ENCODE measurements around the gene SMYD1. TPM values are rescaled to one million over a fixed set of nuclear protein-coding genes. Genes with fewer than 3 reads are reported as not detected.

The SMYD1 gene
- total and polyA plus RNA-seq, 9 donors, result 169 to 337 (median 250) TPM

DNA sequence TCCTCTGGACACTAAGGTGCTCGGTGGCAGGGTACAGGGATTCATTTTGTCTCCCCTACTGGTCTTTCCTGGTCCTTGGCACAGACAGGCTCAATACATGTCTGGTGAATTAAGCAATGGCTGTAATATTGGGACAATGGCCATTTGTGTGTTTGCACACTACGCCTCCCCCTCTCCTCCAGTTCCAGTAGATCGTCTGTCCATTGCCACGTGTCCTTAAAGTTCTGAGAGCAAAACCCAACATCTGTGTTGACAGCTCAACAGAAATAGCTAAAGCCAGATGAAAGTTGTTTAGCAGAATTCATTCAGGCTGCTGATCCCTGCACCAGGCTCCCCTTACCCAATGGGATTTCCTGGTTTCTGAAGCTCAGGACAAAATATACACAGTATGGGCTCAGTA lies 69.2 kb downstream of the SMYD1 start:
- no peak for DNase-seq
- no peak overlapping the region for H3K27ac ChIP-seq (ENCODE audit: low read length)
- 20% methylated on average over 1 of the region's 4 CpGs for WGBS (ENCODE audit: insufficient coverage)
- H3K9me3 ChIP-seq (replicated peaks; ENCODE audit: control insufficient read depth, low read depth, low read length), result no peaks in the 10 kb centered on the region
- H3K4me3 ChIP-seq (ENCODE audit: low read length), result no peak overlapping the region
- no peaks in the 10 kb centered on the region for H3K4me1 ChIP-seq (ENCODE audit: control insufficient read depth, insufficient read depth, low read length)
- no peaks in the 10 kb centered on the region for H3K36me3 ChIP-seq (ENCODE audit: control insufficient read depth, insufficient read depth, low read length)
- H3K27me3 ChIP-seq (ENCODE audit: control insufficient read depth, insufficient read depth, low read length), result no peaks in the 10 kb centered on the region

- no peaks in the 10 kb centered on the region for H3K27me3 ChIP-seq (ENCODE audit: control insufficient read depth, insufficient read depth, low read length)
- 88% methylated on average over 4 of the region's 4 CpGs for WGBS (ENCODE audit: insufficient coverage)
- DNase-seq, result no peak
Observed at GRCh38 chr2:88137833-88138232, 70.2 kb downstream of the SMYD1 start.

GRCh38 chr2:88139203-88139702 lies 71.6 kb downstream of the SMYD1 start:
- WGBS (ENCODE audit: insufficient coverage), result no CpG with 5 or more reads among the region's 2 CpGs
- no peak for DNase-seq
- Histone ChIP-seq H3K36me3 (ENCODE audit: control insufficient read depth, insufficient read depth, low read length) (no peaks in the 10 kb centered on the region), H3K27ac (ENCODE audit: low read length) (no peak overlapping the region), H3K27me3 (ENCODE audit: control insufficient read depth, insufficient read depth, low read length) (no peaks in the 10 kb centered on the region), H3K4me1 (ENCODE audit: control insufficient read depth, insufficient read depth, low read length) (no peaks in the 10 kb centered on the region), H3K9me3 (replicated peaks; ENCODE audit: control insufficient read depth, low read depth, low read length) (peaks cover 2% of the 10 kb centered on the region), H3K4me3 (ENCODE audit: low read length) (no peak overlapping the region)

More at GRCh38 chr2:88137833-88138232, 70.2 kb downstream of the SMYD1 start:
- no peak overlapping the region for H3K27ac ChIP-seq (ENCODE audit: low read length)
- H3K36me3 ChIP-seq (ENCODE audit: control insufficient read depth, insufficient read depth, low read length), result no peaks in the 10 kb centered on the region
- H3K9me3 ChIP-seq (replicated peaks; ENCODE audit: control insufficient read depth, low read depth, low read length), result peaks cover 2% of the 10 kb centered on the region
- H3K4me3 ChIP-seq (ENCODE audit: low read length), result no peak overlapping the region
- no peaks in the 10 kb centered on the region for H3K4me1 ChIP-seq (ENCODE audit: control insufficient read depth, insufficient read depth, low read length)

DNA sequence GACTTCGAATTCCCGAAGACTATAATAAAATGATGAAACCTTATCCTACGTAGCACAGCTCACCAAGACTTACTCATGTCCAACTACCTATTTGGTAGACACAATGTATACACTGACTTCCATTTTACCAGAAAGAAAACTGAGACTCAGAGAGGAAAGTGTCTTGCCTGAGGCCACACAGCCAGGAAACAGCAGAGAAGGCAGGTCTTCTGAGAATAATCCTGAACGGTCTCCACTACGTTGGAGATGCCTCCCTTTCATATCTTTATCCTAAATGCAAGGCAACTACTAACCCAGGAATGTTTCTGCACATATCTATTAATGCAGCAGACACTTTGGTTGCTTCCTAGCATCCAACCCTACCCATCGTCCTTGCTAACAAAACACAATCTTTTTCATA lies 72.2 kb downstream of the SMYD1 start:
- 67% methylated on average over 3 of the region's 6 CpGs for WGBS (ENCODE audit: insufficient coverage)
- no peak for DNase-seq
- H3K36me3 ChIP-seq (ENCODE audit: control insufficient read depth, insufficient read depth, low read length), result no peaks in the 10 kb centered on the region

DNA sequence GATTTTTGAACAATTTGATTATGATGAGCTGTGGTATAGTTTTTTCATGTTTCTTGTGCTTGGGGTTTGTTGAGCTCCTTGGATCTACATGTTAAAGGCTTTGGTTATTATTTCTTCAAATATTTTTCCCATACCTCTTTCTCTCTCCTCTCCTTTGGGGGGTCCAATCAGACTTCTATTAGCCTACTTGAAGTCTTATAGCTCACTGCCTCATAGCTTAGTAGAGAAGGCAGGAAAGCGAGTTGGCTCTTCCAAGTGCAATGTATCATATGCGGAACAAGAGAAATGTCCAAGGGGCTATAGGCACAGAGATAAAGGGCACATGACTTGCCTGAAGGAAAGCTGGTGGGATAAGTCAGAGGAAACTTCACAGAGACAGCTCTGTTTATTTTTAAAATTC lies 74.3 kb downstream of the SMYD1 start:
- no peaks in the 10 kb centered on the region for H3K36me3 ChIP-seq (ENCODE audit: control insufficient read depth, insufficient read depth, low read length)
- H3K27ac ChIP-seq (ENCODE audit: low read length), result no peak overlapping the region
- H3K27me3 ChIP-seq (ENCODE audit: control insufficient read depth, insufficient read depth, low read length), result no peaks in the 10 kb centered on the region
- DNase-seq, result no peak
- H3K4me1 ChIP-seq (ENCODE audit: control insufficient read depth, insufficient read depth, low read length), result no peaks in the 10 kb centered on the region
- H3K4me3 ChIP-seq (ENCODE audit: low read length), result no peak overlapping the region
- peaks cover 2% of the 10 kb centered on the region for H3K9me3 ChIP-seq (replicated peaks; ENCODE audit: control insufficient read depth, low read depth, low read length)
- no CpG with 5 or more reads among the region's 2 CpGs for WGBS (ENCODE audit: insufficient coverage)

More for the DNA sequence above, 72.2 kb downstream of the SMYD1 start:
- peaks cover 2% of the 10 kb centered on the region for H3K9me3 ChIP-seq (replicated peaks; ENCODE audit: control insufficient read depth, low read depth, low read length)
- H3K4me3 ChIP-seq (ENCODE audit: low read length), result no peak overlapping the region
- no peaks in the 10 kb centered on the region for H3K4me1 ChIP-seq (ENCODE audit: control insufficient read depth, insufficient read depth, low read length)
- no peak overlapping the region for H3K27ac ChIP-seq (ENCODE audit: low read length)
- H3K27me3 ChIP-seq (ENCODE audit: control insufficient read depth, insufficient read depth, low read length), result no peaks in the 10 kb centered on the region

DNA sequence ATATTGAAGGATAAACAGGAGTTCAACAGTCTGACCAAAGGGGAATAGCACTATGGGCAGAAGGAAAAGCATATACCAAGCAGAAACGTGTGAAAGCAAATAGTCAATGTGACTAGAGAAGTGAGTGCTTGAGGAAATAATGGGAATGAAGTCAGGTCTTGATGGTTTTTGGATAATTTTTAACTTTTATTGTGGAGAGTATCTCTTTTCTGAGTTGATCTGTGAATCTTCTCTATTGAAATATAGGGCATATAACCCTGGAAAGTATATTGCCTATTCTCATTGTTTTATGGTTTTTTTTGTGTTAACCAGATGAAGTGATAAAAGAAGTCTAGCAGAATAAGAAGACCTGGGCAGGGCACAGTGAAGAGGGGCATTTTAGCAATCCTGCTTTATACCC lies 76.6 kb downstream of the SMYD1 start:
- Histone ChIP-seq H3K36me3 (ENCODE audit: control insufficient read depth, insufficient read depth, low read length) (no peaks in the 10 kb centered on the region), H3K27me3 (ENCODE audit: control insufficient read depth, insufficient read depth, low read length) (no peaks in the 10 kb centered on the region), H3K27ac (ENCODE audit: low read length) (no peak overlapping the region), H3K4me3 (ENCODE audit: low read length) (no peak overlapping the region), H3K4me1 (ENCODE audit: control insufficient read depth, insufficient read depth, low read length) (no peaks in the 10 kb centered on the region), H3K9me3 (replicated peaks; ENCODE audit: control insufficient read depth, low read depth, low read length) (peaks cover 8% of the 10 kb centered on the region)
- no peak for DNase-seq
- WGBS (ENCODE audit: insufficient coverage), result 71% methylated on average over 1 of the region's 1 CpG

GRCh38 chr2:88144914-88145497 lies 77.4 kb downstream of the SMYD1 start:
- no peak overlapping the region for H3K4me3 ChIP-seq (ENCODE audit: low read length)
- H3K9me3 ChIP-seq (replicated peaks; ENCODE audit: control insufficient read depth, low read depth, low read length), result peaks cover 8% of the 10 kb centered on the region
- DNase-seq, result no peak
- no peak overlapping the region for H3K27ac ChIP-seq (ENCODE audit: low read length)
- WGBS (ENCODE audit: insufficient coverage), result 88% methylated on average over 2 of the region's 10 CpGs
- no peaks in the 10 kb centered on the region for H3K36me3 ChIP-seq (ENCODE audit: control insufficient read depth, insufficient read depth, low read length)
- no peaks in the 10 kb centered on the region for H3K4me1 ChIP-seq (ENCODE audit: control insufficient read depth, insufficient read depth, low read length)
- H3K27me3 ChIP-seq (ENCODE audit: control insufficient read depth, insufficient read depth, low read length), result no peaks in the 10 kb centered on the region

- DNase-seq, result no peak
- no peaks in the 10 kb centered on the region for H3K36me3 ChIP-seq (ENCODE audit: control insufficient read depth, insufficient read depth, low read length)
- no peak overlapping the region for H3K4me3 ChIP-seq (ENCODE audit: low read length)
- H3K9me3 ChIP-seq (replicated peaks; ENCODE audit: control insufficient read depth, low read depth, low read length), result peaks cover 8% of the 10 kb centered on the region
- no peak overlapping the region for H3K27ac ChIP-seq (ENCODE audit: low read length)
- no peaks in the 10 kb centered on the region for H3K27me3 ChIP-seq (ENCODE audit: control insufficient read depth, insufficient read depth, low read length)
- no peaks in the 10 kb centered on the region for H3K4me1 ChIP-seq (ENCODE audit: control insufficient read depth, insufficient read depth, low read length)
Observed at GRCh38 chr2:88146590-88146989, 79.0 kb downstream of the SMYD1 start.

- Histone ChIP-seq H3K9me3 (replicated peaks; ENCODE audit: control insufficient read depth, low read depth, low read length) (peaks cover 6% of the 10 kb centered on the region), H3K27me3 (ENCODE audit: control insufficient read depth, insufficient read depth, low read length) (no peaks in the 10 kb centered on the region), H3K4me1 (ENCODE audit: control insufficient read depth, insufficient read depth, low read length) (no peaks in the 10 kb centered on the region), H3K27ac (ENCODE audit: low read length) (no peak overlapping the region), H3K4me3 (ENCODE audit: low read length) (no peak overlapping the region), H3K36me3 (ENCODE audit: control insufficient read depth, insufficient read depth, low read length) (no peaks in the 10 kb centered on the region)
- no peak for DNase-seq
- WGBS (ENCODE audit: insufficient coverage), result 90% methylated on average over 2 of the region's 2 CpGs
Observed at GRCh38 chr2:88147145-88147544, 79.5 kb downstream of the SMYD1 start.

- Histone ChIP-seq H3K4me3 (ENCODE audit: low read length) (no peak overlapping the region), H3K27me3 (ENCODE audit: control insufficient read depth, insufficient read depth, low read length) (no peaks in the 10 kb centered on the region), H3K4me1 (ENCODE audit: control insufficient read depth, insufficient read depth, low read length) (no peaks in the 10 kb centered on the region), H3K36me3 (ENCODE audit: control insufficient read depth, insufficient read depth, low read length) (no peaks in the 10 kb centered on the region), H3K27ac (ENCODE audit: low read length) (no peak overlapping the region), H3K9me3 (replicated peaks; ENCODE audit: control insufficient read depth, low read depth, low read length) (peaks cover 8% of the 10 kb centered on the region)
- no peak for DNase-seq
Observed at GRCh38 chr2:88148929-88149438, 81.4 kb downstream of the SMYD1 start.

GRCh38 chr2:88159481-88159880 lies 91.9 kb downstream of the SMYD1 start:
- Histone ChIP-seq H3K27ac (ENCODE audit: low read length) (no peak overlapping the region), H3K4me1 (ENCODE audit: control insufficient read depth, insufficient read depth, low read length) (peaks cover 10% of the 10 kb centered on the region), H3K9me3 (replicated peaks; ENCODE audit: control insufficient read depth, low read depth, low read length) (no peaks in the 10 kb centered on the region), H3K36me3 (ENCODE audit: control insufficient read depth, insufficient read depth, low read length) (no peaks in the 10 kb centered on the region), H3K27me3 (ENCODE audit: control insufficient read depth, insufficient read depth, low read length) (no peaks in the 10 kb centered on the region), H3K4me3 (ENCODE audit: low read length) (no peak overlapping the region)
- no peak for DNase-seq
- WGBS (ENCODE audit: insufficient coverage), result 60% methylated on average over 1 of the region's 3 CpGs
